Gastroesophageal sphincter (tissue), 4 donors: ENCODE measurements around the gene MT1B. TPM values are rescaled to one million over a fixed set of nuclear protein-coding genes. Genes with fewer than 3 reads are reported as not detected.
A peak's percentile ranks its signal among the peaks of the same experiment; 100 is the strongest.

Source experiments
- ATAC-seq: fragments of 150-250 bp; one replicate; pipeline ENCODE4 v1.9.1; 2016; ENCODE audit warnings: mild to moderate bottlenecking, moderate library complexity
- H3K27ac ChIP-seq, 4 donors: fragments of 200-600 bp; sonication (generic) in 3 of 4; 1 replicate in 3 of 4; 2 replicates in 1 of 4; pipeline ENCODE4 v1.5.1; 2016 to 2019
- H3K27me3 ChIP-seq: fragments of 200-600 bp; sonication (generic); one replicate; pipeline ENCODE4 v1.5.1; 2019
- H3K36me3 ChIP-seq, 2 donors: fragments of 200-600 bp; sonication (generic); one replicate each; pipeline ENCODE4 v1.5.1; 2019; ENCODE audit warnings: control low read depth in 1 of 2
- H3K4me1 ChIP-seq, 3 donors: fragments of 200-600 bp; sonication (generic); 1 replicate in 2 of 3; 2 replicates in 1 of 3; pipeline ENCODE4 v1.5.1; 2016 to 2019; ENCODE audit warnings: control low read depth in 2 of 3
- H3K4me3 ChIP-seq, 2 donors: fragments of 200-600 bp; sonication (generic); one replicate each; pipeline ENCODE4 v1.5.1; 2019; ENCODE audit warnings: mild to moderate bottlenecking in 1 of 2, moderate library complexity in 1 of 2
- H3K9me3 ChIP-seq, 3 donors: fragments of 200-600 bp; sonication (generic); one replicate each; pipeline ENCODE4 v1.5.1; 2017 to 2019; ENCODE audit warnings: control low read depth in 2 of 3
- EP300 ChIP-seq: sonication (generic); formaldehyde crosslinking; IDR thresholded peaks from one replicate; pipeline ENCODE4 v1.6.1; 2017; ENCODE audit warnings: antibody characterized with exemption, mild to moderate bottlenecking
- POLR2A ChIP-seq, 2 donors: fragments of 450-650 bp; IDR thresholded peaks; one replicate each; pipeline ENCODE4 v1.6.1; 2017; ENCODE audit warnings: antibody characterized with exemption in 2 of 2, mild to moderate bottlenecking in 2 of 2, moderate library complexity in 1 of 2
- POLR2AphosphoS5 ChIP-seq: sonication (generic); formaldehyde crosslinking; IDR thresholded peaks from one replicate; pipeline ENCODE4 v1.6.1; 2017; ENCODE audit warnings: antibody characterized with exemption
- WGBS, 2 donors: methylation state at CpG; one replicate each; pipeline ENCODE4 v1.1.5; 2018; ENCODE audit warnings: low coverage in 1 of 2; 5-methylcytosine and 5-hydroxymethylcytosine counted together
- total RNA-seq, 4 donors: library from RNA; depleted of rRNA; stranded (reverse); fragments of >200 nt; gene quantifications; one replicate each; pipeline ENCODE4 v1.1.0, GENCODE V29; 2016
- TF ChIP-seq, protein P1 (sequence below), 4 experiments: fragments of 200-600 bp in 2 of 4; fragments of 450-650 bp in 2 of 4; sonication (generic) in 1 of 4; IDR thresholded peaks; one replicate each; pipeline ENCODE4 v1.5.1; 2017 to 2019; ENCODE audit warnings: antibody characterized with exemption in 4 of 4, mild to moderate bottlenecking in 2 of 4, moderate library complexity in 2 of 4

Gene MT1B
- total RNA-seq, 4 donors from 2014 or later = not detected

GRCh38 chr16:56636616-56637413, 14.9 kb upstream of the MT1B start:
- H3K9me3 ChIP-seq = no peaks in the 10 kb centered on the region
- ATAC-seq = no peak
- no peak overlapping the region for H3K27ac ChIP-seq

GRCh38 chr16:56637814-56638750, 13.6 kb upstream of the MT1B start, which contains the start of gene MT1A:
MT1A (plus strand) TSS chr16:56638666; CDS start chr16:56638739, 73 bp downstream.
- ATAC-seq = peak; percentile 84
- WGBS, 2 donors = 13 to 20% methylated on average over 10 to 18 of the region's 68 CpGs

More at GRCh38 chr16:56636616-56637413, 14.9 kb upstream of the MT1B start:
- Histone ChIP-seq H3K27me3 (peaks cover 92% of the 10 kb centered on the region), H3K4me3 (no peak overlapping the region), H3K4me1 (peaks cover 0 to 47% (median 16%) of the 10 kb centered on the region in 3 donors), H3K36me3 (no peaks in the 10 kb centered on the region)
- TF ChIP-seq EP300 (no peak), POLR2AphosphoS5 (no peak), POLR2A (IDR thresholded peaks at IDR 0.05) (no peak)
- TF ChIP-seq, protein P1, sequence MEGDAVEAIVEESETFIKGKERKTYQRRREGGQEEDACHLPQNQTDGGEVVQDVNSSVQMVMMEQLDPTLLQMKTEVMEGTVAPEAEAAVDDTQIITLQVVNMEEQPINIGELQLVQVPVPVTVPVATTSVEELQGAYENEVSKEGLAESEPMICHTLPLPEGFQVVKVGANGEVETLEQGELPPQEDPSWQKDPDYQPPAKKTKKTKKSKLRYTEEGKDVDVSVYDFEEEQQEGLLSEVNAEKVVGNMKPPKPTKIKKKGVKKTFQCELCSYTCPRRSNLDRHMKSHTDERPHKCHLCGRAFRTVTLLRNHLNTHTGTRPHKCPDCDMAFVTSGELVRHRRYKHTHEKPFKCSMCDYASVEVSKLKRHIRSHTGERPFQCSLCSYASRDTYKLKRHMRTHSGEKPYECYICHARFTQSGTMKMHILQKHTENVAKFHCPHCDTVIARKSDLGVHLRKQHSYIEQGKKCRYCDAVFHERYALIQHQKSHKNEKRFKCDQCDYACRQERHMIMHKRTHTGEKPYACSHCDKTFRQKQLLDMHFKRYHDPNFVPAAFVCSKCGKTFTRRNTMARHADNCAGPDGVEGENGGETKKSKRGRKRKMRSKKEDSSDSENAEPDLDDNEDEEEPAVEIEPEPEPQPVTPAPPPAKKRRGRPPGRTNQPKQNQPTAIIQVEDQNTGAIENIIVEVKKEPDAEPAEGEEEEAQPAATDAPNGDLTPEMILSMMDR (IDR thresholded peaks at IDR 0.05) = no peak
- 67 to 72% methylated on average over 4 to 6 of the region's 9 CpGs for WGBS, 2 donors

GRCh38 chr16:56639045-56639444, 12.6 kb upstream of the MT1B start:
- Histone ChIP-seq H3K4me3 (no peak overlapping the region), H3K4me1 (peaks cover 0 to 50% (median 23%) of the 10 kb centered on the region in 3 donors)
- TF ChIP-seq EP300 = no peak
- TF ChIP-seq, protein P1 (IDR thresholded peaks at IDR 0.05) = no peak

More at GRCh38 chr16:56637814-56638750, 13.6 kb upstream of the MT1B start, which contains the start of gene MT1A:
- no peaks in the 10 kb centered on the region for H3K36me3 ChIP-seq
- H3K9me3 ChIP-seq = no peaks in the 10 kb centered on the region
- H3K4me1 ChIP-seq = peaks cover 0 to 41% (median 16%) of the 10 kb centered on the region in 3 donors
- peak within 1 kb of the TSS in 3 of 4 donors; percentile 56 to 79 (median 72) for H3K27ac ChIP-seq
- H3K27me3 ChIP-seq = peaks cover 91% of the 10 kb centered on the region
- H3K4me3 ChIP-seq = peak within 1 kb of the TSS; percentile 21 to 52
- TF ChIP-seq POLR2A (IDR thresholded peaks at IDR 0.05) = peak; percentile 27 to 38
- no peak for TF ChIP-seq EP300
- TF ChIP-seq, protein P1 (IDR thresholded peaks at IDR 0.05) = no peak
- TF ChIP-seq POLR2AphosphoS5 = peak; percentile 71

DNA sequence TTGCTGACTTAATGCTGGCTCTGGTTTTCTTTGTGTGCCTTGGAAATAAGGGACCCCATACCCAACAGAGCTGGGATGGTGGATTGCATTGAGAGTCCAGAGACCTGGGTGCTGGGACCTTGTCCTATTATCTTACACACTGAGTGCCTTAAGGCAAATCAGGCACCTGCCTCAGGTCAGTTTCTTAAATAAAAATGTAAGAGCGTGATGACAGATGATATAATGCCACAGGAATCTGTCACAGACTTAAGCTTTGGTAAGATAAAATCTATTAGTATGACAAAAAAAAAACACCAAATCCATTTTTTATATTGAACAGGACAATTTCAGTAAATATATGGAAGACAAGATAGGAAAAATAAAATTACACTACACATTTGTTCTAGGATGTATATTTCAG, 11.6 kb upstream of the MT1B start:
- no peak overlapping the region for H3K27ac ChIP-seq
- TF ChIP-seq, protein P1 (IDR thresholded peaks at IDR 0.05) = no peak
- TF ChIP-seq POLR2A (IDR thresholded peaks at IDR 0.05) (no peak), POLR2AphosphoS5 (no peak)
- no peak overlapping the region for H3K4me3 ChIP-seq
- no peaks in the 10 kb centered on the region for H3K36me3 ChIP-seq
- peaks cover 0 to 48% (median 23%) of the 10 kb centered on the region in 3 donors for H3K4me1 ChIP-seq
- H3K27me3 ChIP-seq = peaks cover 91% of the 10 kb centered on the region
- WGBS, 2 donors = 85 to 86% methylated on average over 1 of the region's 1 CpG
- no peaks in the 10 kb centered on the region for H3K9me3 ChIP-seq
- no peak for ATAC-seq

More at GRCh38 chr16:56639045-56639444, 12.6 kb upstream of the MT1B start:
- WGBS, 2 donors = 80% methylated on average over 1 of the region's 1 CpG; no CpG with 5 or more reads in 1 of the 2 donors
- Histone ChIP-seq H3K27me3 (peaks cover 91% of the 10 kb centered on the region), H3K36me3 (no peaks in the 10 kb centered on the region), H3K27ac (peak overlapping the region in 1 of 4 donors; percentile 79), H3K9me3 (no peaks in the 10 kb centered on the region)
- ATAC-seq = no peak
